ENCODE data around the gene ARHGAP24.

DNA sequence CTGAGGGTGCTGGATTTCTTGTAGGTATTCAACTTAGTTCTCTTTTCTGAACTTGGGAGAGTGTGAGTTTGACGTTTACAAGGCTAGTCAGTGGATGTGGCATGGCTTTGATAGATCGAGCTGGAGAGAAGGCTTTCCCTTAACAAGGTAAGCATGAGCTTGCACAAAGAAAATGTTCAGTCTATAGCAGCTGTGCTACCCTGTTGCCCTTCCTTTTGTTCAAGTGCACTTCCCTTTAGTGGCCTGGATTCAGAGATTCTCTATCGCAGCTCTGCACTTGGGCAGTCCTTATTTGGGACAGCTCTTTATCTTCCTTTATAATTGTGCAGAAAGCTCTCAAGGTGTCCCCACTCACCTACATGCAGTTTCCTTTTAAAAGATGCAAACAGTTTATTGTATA lies 198.0 kb downstream of the ARHGAP24 start:
- TF ChIP-seq TAF1 (IDR thresholded peaks at IDR 0.05; ENCODE audit: borderline replicate concordance, insufficient read depth, low read length) (no peak), POLR2AphosphoS5 (IDR thresholded peaks at IDR 0.05; ENCODE audit: low read depth, low read length) (no peak), SIN3A (IDR thresholded peaks at IDR 0.05; ENCODE audit: borderline replicate concordance, insufficient read depth, low read length) (no peak)
- TF ChIP-seq, protein P1, sequence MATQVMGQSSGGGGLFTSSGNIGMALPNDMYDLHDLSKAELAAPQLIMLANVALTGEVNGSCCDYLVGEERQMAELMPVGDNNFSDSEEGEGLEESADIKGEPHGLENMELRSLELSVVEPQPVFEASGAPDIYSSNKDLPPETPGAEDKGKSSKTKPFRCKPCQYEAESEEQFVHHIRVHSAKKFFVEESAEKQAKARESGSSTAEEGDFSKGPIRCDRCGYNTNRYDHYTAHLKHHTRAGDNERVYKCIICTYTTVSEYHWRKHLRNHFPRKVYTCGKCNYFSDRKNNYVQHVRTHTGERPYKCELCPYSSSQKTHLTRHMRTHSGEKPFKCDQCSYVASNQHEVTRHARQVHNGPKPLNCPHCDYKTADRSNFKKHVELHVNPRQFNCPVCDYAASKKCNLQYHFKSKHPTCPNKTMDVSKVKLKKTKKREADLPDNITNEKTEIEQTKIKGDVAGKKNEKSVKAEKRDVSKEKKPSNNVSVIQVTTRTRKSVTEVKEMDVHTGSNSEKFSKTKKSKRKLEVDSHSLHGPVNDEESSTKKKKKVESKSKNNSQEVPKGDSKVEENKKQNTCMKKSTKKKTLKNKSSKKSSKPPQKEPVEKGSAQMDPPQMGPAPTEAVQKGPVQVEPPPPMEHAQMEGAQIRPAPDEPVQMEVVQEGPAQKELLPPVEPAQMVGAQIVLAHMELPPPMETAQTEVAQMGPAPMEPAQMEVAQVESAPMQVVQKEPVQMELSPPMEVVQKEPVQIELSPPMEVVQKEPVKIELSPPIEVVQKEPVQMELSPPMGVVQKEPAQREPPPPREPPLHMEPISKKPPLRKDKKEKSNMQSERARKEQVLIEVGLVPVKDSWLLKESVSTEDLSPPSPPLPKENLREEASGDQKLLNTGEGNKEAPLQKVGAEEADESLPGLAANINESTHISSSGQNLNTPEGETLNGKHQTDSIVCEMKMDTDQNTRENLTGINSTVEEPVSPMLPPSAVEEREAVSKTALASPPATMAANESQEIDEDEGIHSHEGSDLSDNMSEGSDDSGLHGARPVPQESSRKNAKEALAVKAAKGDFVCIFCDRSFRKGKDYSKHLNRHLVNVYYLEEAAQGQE (IDR thresholded peaks at IDR 0.05; ENCODE audit: insufficient read depth in 1 of 2, low read depth in 2 of 2, low read length in 2 of 2): no peak
